ENCODE results near the gene DNM1.

DNM1 gene

GRCh38 chr9:128203024-128203706 lies at the start of gene DNM1:
Gene DNM1 (plus strand): TSS chr9:128203379. CDS start chr9:128203471, 92 bp downstream.
- DNase-seq (ENCODE audit: low read depth), result peak; percentile 53
- peak within 1 kb of the TSS; percentile 80 for H3K4me3 ChIP-seq (ENCODE audit: low read length)
- no peak; the same call in 1 of the 2 replicates for TF ChIP-seq CTCF (conservative IDR thresholded peaks at IDR 0.05; ENCODE audit: low read length)

GRCh38 chr9:128153947-128154695 lies 49.1 kb upstream of the DNM1 start:
- DNase-seq (ENCODE audit: low read depth), result no peak
- no peak for TF ChIP-seq CTCF (conservative IDR thresholded peaks at IDR 0.05; ENCODE audit: low read length)
- H3K4me3 ChIP-seq (ENCODE audit: low read length), result no peak overlapping the region

GRCh38 chr9:128155736-128156500 lies 47.3 kb upstream of the DNM1 start:
- DNase-seq (ENCODE audit: low read depth), result no peak
- no peak for TF ChIP-seq CTCF (conservative IDR thresholded peaks at IDR 0.05; ENCODE audit: low read length)
- no peak overlapping the region for H3K4me3 ChIP-seq (ENCODE audit: low read length)

GRCh38 chr9:128159522-128159783 lies 43.7 kb upstream of the DNM1 start:
- no peak for DNase-seq (ENCODE audit: low read depth)
- TF ChIP-seq CTCF (conservative IDR thresholded peaks at IDR 0.05; ENCODE audit: low read length), result no peak
- H3K4me3 ChIP-seq (ENCODE audit: low read length), result peak overlapping the region; percentile 66

GRCh38 chr9:128159784-128160602 lies 43.2 kb upstream of the DNM1 start, which contains the start of gene BBLN:
Gene BBLN (plus strand): TSS chr9:128160265. CDS start chr9:128160408, 143 bp downstream.
- H3K4me3 ChIP-seq (ENCODE audit: low read length), result peak within 1 kb of the TSS; percentile 81
- peak; percentile 87 for DNase-seq (ENCODE audit: low read depth)
- no peak for TF ChIP-seq CTCF (conservative IDR thresholded peaks at IDR 0.05; ENCODE audit: low read length)

GRCh38 chr9:128160603-128160987 lies 42.6 kb upstream of the DNM1 start:
- H3K4me3 ChIP-seq (ENCODE audit: low read length), result peak overlapping the region; percentile 81
- no peak for TF ChIP-seq CTCF (conservative IDR thresholded peaks at IDR 0.05; ENCODE audit: low read length)
- DNase-seq (ENCODE audit: low read depth), result peak; percentile 13

Data from AG10803 (cell line).